Measurements from ENCODE around the gene CCSER2. TPM values are rescaled to one million over a fixed set of nuclear protein-coding genes. Genes with fewer than 3 reads are reported as not detected.
A peak's percentile ranks its signal among the peaks of the same experiment; 100 is the strongest.
"Not testable (repeated sequence)": the region's sequence is repeated elsewhere in the genome, so short reads cannot be mapped to it uniquely, and the experiment has no call there.

Gene CCSER2
- 16.4 and 22.3 TPM in 2 replicates for total RNA-seq

GRCh38 chr10:84328418-84329195 lies at the start of gene CCSER2:
TSS of gene CCSER2 (plus strand) at chr10:84328589. CDS start at chr10:84371053, 42,464 bp downstream.
- no peak for DNase-seq (ENCODE audit: low read depth, low spot score)

GRCh38 chr10:84279876-84280475 lies 48.4 kb upstream of the CCSER2 start:
- DNase-seq (ENCODE audit: low read depth, low spot score), result not testable (repeated sequence)

- DNase-seq (ENCODE audit: low read depth, low spot score), result no peak
Measured at GRCh38 chr10:84286695-84287094, 41.7 kb upstream of the CCSER2 start.

- no peak for DNase-seq (ENCODE audit: low read depth, low spot score)
Measured at GRCh38 chr10:84288151-84288550, 40.2 kb upstream of the CCSER2 start.

GRCh38 chr10:84289521-84290200 lies 38.7 kb upstream of the CCSER2 start:
- no peak for DNase-seq (ENCODE audit: low read depth, low spot score)

- DNase-seq (ENCODE audit: low read depth, low spot score), result no peak
Measured at GRCh38 chr10:84290235-84290634, 38.2 kb upstream of the CCSER2 start.

GRCh38 chr10:84291384-84291783 lies 37.0 kb upstream of the CCSER2 start:
- DNase-seq (ENCODE audit: low read depth, low spot score), result no peak

GRCh38 chr10:84292502-84292901 lies 35.9 kb upstream of the CCSER2 start:
- DNase-seq (ENCODE audit: low read depth, low spot score), result no peak

GRCh38 chr10:84293171-84293570 lies 35.2 kb upstream of the CCSER2 start:
- no peak for DNase-seq (ENCODE audit: low read depth, low spot score)

GRCh38 chr10:84293574-84294016 lies 34.8 kb upstream of the CCSER2 start:
- no peak for DNase-seq (ENCODE audit: low read depth, low spot score)

GRCh38 chr10:84294766-84295447 lies 33.5 kb upstream of the CCSER2 start:
- no peak for DNase-seq (ENCODE audit: low read depth, low spot score)

GRCh38 chr10:84296091-84296981 lies 32.1 kb upstream of the CCSER2 start:
- peak; percentile 81 for DNase-seq (ENCODE audit: low read depth, low spot score)

GRCh38 chr10:84298057-84298456 lies 30.3 kb upstream of the CCSER2 start:
- DNase-seq (ENCODE audit: low read depth, low spot score), result no peak

GRCh38 chr10:84302223-84302622 lies 26.2 kb upstream of the CCSER2 start:
- no peak for DNase-seq (ENCODE audit: low read depth, low spot score)

- DNase-seq (ENCODE audit: low read depth, low spot score), result no peak
Measured at GRCh38 chr10:84306751-84307384, 21.5 kb upstream of the CCSER2 start.

GRCh38 chr10:84308021-84308420 lies 20.4 kb upstream of the CCSER2 start:
- no peak for DNase-seq (ENCODE audit: low read depth, low spot score)

GRCh38 chr10:84308481-84309304 lies 19.7 kb upstream of the CCSER2 start:
- DNase-seq (ENCODE audit: low read depth, low spot score), result peak; percentile 80

- no peak for DNase-seq (ENCODE audit: low read depth, low spot score)
Measured at GRCh38 chr10:84310470-84310869, 17.9 kb upstream of the CCSER2 start.

GRCh38 chr10:84311576-84311975 lies 16.8 kb upstream of the CCSER2 start:
- DNase-seq (ENCODE audit: low read depth, low spot score), result no peak

All from pulmonary artery endothelial cell (primary cell).